Hypothalamus (tissue), 51 donors: ENCODE data around the gene LIPG.

Experiments used
- DNase-seq, 51 donors: peaks; one replicate each; lab custom pipeline; 2025; lab: John Stamatoyannopoulos, UW

The LIPG gene

DNA sequence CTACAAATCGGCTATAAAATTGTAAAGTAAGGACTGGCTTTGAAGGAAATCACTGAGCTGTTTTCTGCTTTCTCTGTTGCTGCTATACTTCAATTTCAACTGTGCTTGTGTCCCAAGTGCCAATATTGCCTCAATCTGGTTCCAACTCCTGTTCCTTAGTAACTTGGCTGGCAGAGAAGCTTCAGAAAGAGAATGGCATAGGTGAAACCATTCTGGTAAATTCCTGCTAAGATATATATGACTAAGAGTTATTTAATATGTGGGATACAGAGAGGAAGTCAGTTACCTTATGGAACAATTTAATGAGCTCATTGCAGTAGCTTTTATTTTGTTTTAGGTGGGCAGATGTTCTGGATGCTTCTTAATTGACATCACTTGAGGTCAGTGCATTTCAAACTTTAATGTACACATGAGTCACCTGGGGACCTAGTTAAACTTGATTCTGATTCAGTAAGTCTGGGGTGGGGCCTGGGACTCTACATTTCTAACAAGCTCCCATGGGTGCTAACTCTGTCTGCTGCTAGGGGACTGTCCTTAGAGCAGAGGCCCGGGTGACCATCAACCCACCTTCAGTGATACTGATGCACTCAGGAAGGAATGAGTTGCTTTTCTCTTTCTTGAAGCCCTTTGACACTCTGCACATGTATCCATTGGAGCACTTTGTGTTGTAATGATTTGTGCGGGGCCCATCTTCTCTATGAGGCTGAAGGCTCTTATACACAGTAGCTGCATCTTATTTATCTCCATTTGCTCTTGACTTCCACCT, 47.6 kb downstream of the LIPG start:
- no peak for DNase-seq

GRCh38 chr18:49610022-49610445, 48.2 kb downstream of the LIPG start:
- no peak for DNase-seq

GRCh38 chr18:49611316-49611715, 49.5 kb downstream of the LIPG start:
- DNase-seq = no peak

DNA sequence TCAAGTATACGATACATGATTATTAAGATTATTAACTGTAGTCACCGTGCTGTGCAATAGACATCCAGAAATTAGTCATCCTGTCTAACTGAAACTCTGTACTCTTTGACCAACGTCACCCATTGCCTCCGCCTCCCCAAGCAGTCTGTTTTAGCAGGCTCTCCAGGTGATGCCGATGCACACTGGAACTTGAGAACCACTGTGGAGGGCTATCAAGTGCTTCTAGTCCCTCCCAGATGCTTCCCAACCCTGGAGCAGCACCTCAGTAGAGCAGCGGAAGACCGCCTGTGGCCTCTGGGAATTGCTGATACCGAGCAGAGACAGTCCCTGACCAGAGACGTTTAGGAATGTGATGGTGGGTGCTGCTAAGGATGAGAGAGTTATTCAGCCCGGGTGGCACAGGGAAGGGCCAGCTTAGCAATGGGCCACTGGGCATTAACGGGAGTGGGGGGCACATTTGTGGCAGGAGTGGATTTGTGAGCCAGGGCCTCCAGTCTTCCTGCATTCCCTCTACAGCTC, 50.7 kb downstream of the LIPG start:
- no peak for DNase-seq

- peak in 10 of 51 donors; percentile 3 to 35 (median 22) for DNase-seq
Observed at GRCh38 chr18:49613141-49613640, 51.3 kb downstream of the LIPG start.

DNA sequence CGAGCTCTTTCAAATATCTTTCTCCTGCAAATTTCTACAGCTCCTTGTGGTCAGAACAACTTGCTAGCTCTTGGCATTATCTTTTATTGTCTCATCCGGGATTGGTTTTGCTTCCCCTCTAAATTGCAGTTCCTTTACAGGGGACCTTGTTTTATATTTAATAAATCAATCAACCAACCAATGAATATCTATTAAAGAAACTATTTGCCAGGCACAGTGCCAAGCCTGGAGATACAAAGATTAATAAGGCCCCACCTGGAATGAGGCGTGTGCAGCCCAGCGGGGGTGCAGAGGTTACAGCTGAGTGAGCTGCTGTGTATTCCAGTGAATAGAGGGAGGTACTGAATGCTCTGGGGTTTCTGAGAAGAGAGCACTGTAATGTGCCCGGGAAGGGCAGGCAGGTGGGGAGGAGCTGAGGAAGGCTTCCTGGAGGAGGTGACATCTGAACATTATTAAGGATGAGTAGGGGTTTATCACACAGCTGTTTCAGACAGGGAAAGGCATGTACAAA, 51.8 kb downstream of the LIPG start:
- DNase-seq = no peak

DNA sequence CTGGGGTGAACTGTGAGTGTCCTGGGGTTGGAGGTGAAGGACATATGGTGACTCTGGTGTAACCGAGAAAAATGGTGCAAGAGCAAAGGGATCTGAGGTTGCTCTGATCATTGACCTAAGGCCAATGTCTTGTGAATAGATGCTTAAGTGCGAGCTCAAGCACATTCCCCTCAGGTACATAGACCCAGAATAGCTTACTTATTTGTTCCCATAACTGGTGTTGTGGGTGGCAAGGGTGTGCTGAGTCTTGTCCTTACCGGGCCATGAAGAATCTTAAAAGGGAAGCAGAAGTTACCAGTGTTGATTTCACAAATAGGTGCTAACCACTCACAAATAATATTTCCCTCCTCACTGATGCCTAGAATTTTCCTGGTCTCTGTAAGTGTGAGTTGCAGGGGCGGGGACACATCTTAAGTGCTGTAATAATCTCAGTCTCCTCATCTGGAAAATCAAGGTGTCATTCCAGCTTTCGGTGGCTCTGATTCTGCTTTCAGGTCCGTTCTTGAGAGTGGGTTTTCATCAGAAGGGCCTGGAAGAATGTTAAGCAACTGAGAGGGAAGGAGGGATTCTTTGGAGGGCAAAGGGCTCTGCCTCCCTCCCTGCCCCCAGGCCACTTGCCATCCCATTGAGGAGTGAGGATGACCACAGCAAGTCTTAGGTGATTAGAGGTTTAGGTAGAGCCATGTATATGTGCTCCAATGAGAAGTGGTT, 54.9 kb downstream of the LIPG start:
- no peak for DNase-seq

DNA sequence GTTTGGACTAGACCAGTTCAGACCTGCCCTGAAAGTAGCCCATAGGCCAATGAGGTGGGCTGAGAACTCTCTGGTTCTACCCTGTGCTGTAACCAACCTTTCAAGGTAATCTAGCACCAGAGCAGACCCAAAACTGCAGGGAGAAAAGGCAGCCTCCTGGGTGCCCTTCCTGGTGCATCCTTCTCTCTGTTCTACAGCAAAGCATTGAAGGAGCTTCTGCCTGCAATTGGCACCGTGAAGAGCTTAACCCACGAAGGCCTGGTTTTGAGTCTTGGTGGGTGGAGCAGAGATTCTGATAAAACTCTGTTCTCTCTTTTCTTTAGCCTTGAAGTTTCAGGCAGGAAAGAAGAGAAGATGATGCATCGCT, 55.5 kb downstream of the LIPG start:
- no peak for DNase-seq

GRCh38 chr18:49617865-49618264, 56.0 kb downstream of the LIPG start:
- no peak for DNase-seq

- no peak for DNase-seq
Observed at GRCh38 chr18:49618742-49619681, 57.2 kb downstream of the LIPG start.

GRCh38 chr18:49619801-49620200, 57.9 kb downstream of the LIPG start:
- no peak for DNase-seq

DNA sequence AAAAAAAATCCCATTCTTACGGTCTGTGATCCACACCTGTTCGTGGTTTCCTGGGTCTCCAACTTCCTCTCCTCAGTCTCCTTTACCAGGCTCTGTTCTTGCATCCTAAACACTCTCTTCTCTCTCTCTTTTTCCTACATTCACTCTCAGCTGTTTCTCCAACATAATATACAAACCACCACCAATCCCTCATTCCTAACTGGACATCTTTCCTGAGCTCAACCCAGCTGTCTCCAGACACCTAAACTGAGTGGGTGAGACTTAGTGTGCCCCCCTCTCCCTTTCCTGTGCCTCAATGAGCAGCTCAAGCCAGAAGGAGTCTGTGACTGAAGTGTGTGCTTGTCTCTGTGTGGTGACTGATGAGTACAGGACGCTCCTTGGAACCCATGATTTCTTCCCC, 59.4 kb downstream of the LIPG start:
- no peak for DNase-seq

- DNase-seq = no peak
Observed at GRCh38 chr18:49621717-49622351, 60.0 kb downstream of the LIPG start.

GRCh38 chr18:49623571-49623970, 61.7 kb downstream of the LIPG start:
- DNase-seq = no peak

GRCh38 chr18:49625021-49625691, 63.3 kb downstream of the LIPG start:
- DNase-seq = no peak

GRCh38 chr18:49626842-49627467, 65.1 kb downstream of the LIPG start:
- no peak for DNase-seq

DNA sequence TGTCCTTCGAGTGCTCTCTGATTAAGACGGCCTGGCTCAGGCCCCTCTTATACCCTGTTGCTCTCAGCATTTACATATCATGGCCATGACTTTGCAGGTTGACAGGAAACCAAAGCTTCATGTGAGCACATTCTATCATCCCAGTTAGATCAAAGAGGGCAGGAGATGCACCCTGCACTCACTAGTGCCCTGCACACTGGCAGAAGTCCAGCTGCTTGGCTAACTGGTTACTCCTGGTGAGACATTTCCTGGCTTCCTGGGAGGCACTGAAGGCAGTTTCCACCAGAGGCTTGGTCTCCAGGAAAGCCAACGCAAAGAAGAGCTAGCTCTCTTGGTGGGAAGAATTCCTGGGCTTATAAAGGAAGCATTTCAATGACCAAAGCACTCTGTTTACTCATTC, 66.3 kb downstream of the LIPG start:
- no peak for DNase-seq

DNA sequence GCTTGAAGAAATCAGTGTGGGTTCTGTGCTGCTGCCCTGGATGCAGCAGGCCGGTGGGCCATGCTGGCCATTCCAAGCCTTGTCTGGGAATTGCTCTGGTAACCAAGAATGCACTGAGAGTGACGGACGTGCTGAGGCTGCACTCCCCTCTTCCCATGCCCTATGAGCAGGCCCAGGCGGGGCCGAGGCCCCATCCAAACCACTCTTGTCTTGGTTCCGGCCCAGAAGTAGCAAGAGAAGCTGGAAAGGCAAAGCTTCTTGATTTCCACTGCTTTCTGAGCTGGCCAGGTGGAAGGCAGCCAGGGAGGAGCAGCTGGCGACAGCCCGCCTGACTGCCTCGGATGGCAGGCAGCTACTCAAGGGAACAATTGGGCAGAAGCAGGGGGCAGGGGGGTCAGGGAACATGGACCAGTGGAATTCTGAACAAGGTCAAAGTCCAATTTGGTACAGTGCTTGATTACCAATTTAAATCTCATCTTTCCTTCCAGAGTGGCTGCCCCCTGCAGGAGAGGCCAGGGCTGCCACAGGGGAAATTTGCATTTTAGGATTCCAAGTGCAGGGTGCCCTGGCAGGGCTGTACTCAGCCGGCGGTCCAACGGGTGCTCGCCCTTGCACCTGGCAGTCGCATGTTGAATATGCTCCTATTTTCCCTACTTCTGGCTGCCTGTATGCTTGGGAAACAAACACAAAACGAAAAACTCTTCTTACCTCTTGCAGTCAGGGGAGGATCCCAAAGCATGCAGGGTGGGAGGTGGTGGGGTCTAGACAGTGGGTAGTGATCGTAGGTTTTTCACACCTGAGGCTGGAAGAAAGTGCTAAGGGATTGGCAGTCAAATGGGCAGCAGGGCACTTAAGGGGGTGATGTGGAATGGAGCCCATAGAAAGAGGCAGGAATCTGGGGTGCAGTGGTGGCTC, 67.3 kb downstream of the LIPG start:
- peak in 39 of 51 donors; percentile 6 to 80 (median 31) for DNase-seq
